ENCODE data around the gene MEIOB. TPM values are rescaled to one million over a fixed set of nuclear protein-coding genes. Genes with fewer than 3 reads are reported as not detected.

The MEIOB gene
- total RNA-seq, 6 experiments from 2014 or later = not detected

GRCh38 chr16:1818873-1819525 is 53.0 kb downstream of the MEIOB start:
- Mint-ChIP-seq H3K9me3 (no peaks in the 10 kb centered on the region), H3K27ac (no peak overlapping the region), H3K4me3 (no peak overlapping the region), H3K27me3 (ENCODE audit: insufficient read depth) (no peaks in the 10 kb centered on the region), H3K36me3 (ENCODE audit: low read depth) (peaks cover under 1% of the 10 kb centered on the region; the same call in 1 of the 2 replicates), H3K4me1 (ENCODE audit: low read depth) (peaks cover 5% of the 10 kb centered on the region)
- TF ChIP-seq CTCF (IDR thresholded peaks at IDR 0.05) = no peak
- DNase-seq = no peak

- H3K36me3 Mint-ChIP-seq (ENCODE audit: low read depth) = peaks cover 7% of the 10 kb centered on the region; the same call in 1 of the 2 replicates
- H3K27me3 Mint-ChIP-seq (ENCODE audit: insufficient read depth) = no peaks in the 10 kb centered on the region
Measured at GRCh38 chr16:1818204-1818872, 53.6 kb downstream of the MEIOB start.

GRCh38 chr16:1817716-1818115 is 54.2 kb downstream of the MEIOB start:
- Mint-ChIP-seq H3K9me3 (no peaks in the 10 kb centered on the region), H3K4me3 (no peak overlapping the region), H3K36me3 (ENCODE audit: low read depth) (peaks cover 8% of the 10 kb centered on the region; the same call in 1 of the 2 replicates), H3K4me1 (ENCODE audit: low read depth) (peaks cover 5% of the 10 kb centered on the region; the same call in 1 of the 2 replicates), H3K27me3 (ENCODE audit: insufficient read depth) (no peaks in the 10 kb centered on the region), H3K27ac (no peak overlapping the region)
- DNase-seq = no peak
- no peak for TF ChIP-seq CTCF (IDR thresholded peaks at IDR 0.05)

More at GRCh38 chr16:1818204-1818872, 53.6 kb downstream of the MEIOB start:
- no peak overlapping the region for H3K27ac Mint-ChIP-seq
- peaks cover 4% of the 10 kb centered on the region; the same call in 1 of the 2 replicates for H3K4me1 Mint-ChIP-seq (ENCODE audit: low read depth)
- DNase-seq = no peak
- H3K9me3 Mint-ChIP-seq = no peaks in the 10 kb centered on the region
- no peak for TF ChIP-seq CTCF (IDR thresholded peaks at IDR 0.05)
- no peak overlapping the region for H3K4me3 Mint-ChIP-seq

- H3K27me3 Mint-ChIP-seq (ENCODE audit: insufficient read depth) = no peaks in the 10 kb centered on the region
Measured at GRCh38 chr16:1817276-1817589, 54.7 kb downstream of the MEIOB start.

More at GRCh38 chr16:1817276-1817589, 54.7 kb downstream of the MEIOB start:
- H3K4me3 Mint-ChIP-seq = no peak overlapping the region
- DNase-seq = no peak
- no peaks in the 10 kb centered on the region for H3K9me3 Mint-ChIP-seq
- H3K36me3 Mint-ChIP-seq (ENCODE audit: low read depth) = peaks cover 8% of the 10 kb centered on the region; the same call in 1 of the 2 replicates
- H3K27ac Mint-ChIP-seq = no peak overlapping the region
- peaks cover 5% of the 10 kb centered on the region; the same call in 1 of the 2 replicates for H3K4me1 Mint-ChIP-seq (ENCODE audit: low read depth)
- TF ChIP-seq CTCF (IDR thresholded peaks at IDR 0.05) = no peak
